ENCODE measurements around the gene BIRC7.

The BIRC7 gene

GRCh38 chr20:63235399-63235983, at the start of gene BIRC7:
TSS of gene BIRC7 (plus strand) at chr20:63235905. CDS start at chr20:63236097, 192 bp downstream.
- no peak for DNase-seq

- DNase-seq: no peak
Observed at GRCh38 chr20:63186084-63186483, 49.6 kb upstream of the BIRC7 start.

- DNase-seq: no peak
Observed at GRCh38 chr20:63186528-63187316, 49.0 kb upstream of the BIRC7 start.

GRCh38 chr20:63187338-63188158, 48.2 kb upstream of the BIRC7 start:
- DNase-seq: no peak

- DNase-seq: no peak
Observed at GRCh38 chr20:63188159-63188442, 47.6 kb upstream of the BIRC7 start.

- no peak for DNase-seq
Observed at GRCh38 chr20:63188641-63189321, 46.9 kb upstream of the BIRC7 start.

- DNase-seq: no peak
Observed at GRCh38 chr20:63189322-63189642, 46.4 kb upstream of the BIRC7 start.

- no peak for DNase-seq
Observed at GRCh38 chr20:63189846-63190559, 45.7 kb upstream of the BIRC7 start.

- no peak for DNase-seq
Observed at GRCh38 chr20:63190828-63191227, 44.9 kb upstream of the BIRC7 start.

- DNase-seq: peak; percentile 70
Observed at GRCh38 chr20:63191400-63191799, 44.3 kb upstream of the BIRC7 start.

GRCh38 chr20:63192721-63193120, 43.0 kb upstream of the BIRC7 start:
- DNase-seq: no peak

GRCh38 chr20:63194007-63194796, 41.5 kb upstream of the BIRC7 start:
- DNase-seq: no peak

- no peak for DNase-seq
Observed at GRCh38 chr20:63194797-63195173, 40.9 kb upstream of the BIRC7 start.

GRCh38 chr20:63196768-63197470, 38.8 kb upstream of the BIRC7 start:
- DNase-seq: no peak

- no peak for DNase-seq
Observed at GRCh38 chr20:63198606-63199005, 37.1 kb upstream of the BIRC7 start.

GRCh38 chr20:63202021-63202420, 33.7 kb upstream of the BIRC7 start:
- DNase-seq: no peak

- DNase-seq: no peak
Observed at GRCh38 chr20:63202811-63203526, 32.7 kb upstream of the BIRC7 start.

GRCh38 chr20:63204362-63204761, 31.3 kb upstream of the BIRC7 start:
- no peak for DNase-seq

- no peak for DNase-seq
Observed at GRCh38 chr20:63205896-63206295, 29.8 kb upstream of the BIRC7 start.

GRCh38 chr20:63206878-63207277, 28.8 kb upstream of the BIRC7 start:
- DNase-seq: no peak

Measured in NCI-H510A (cell line).